Astrocyte (in vitro differentiated cells and primary cell): Measurements from ENCODE around the gene TSPAN4. TPM values are rescaled to one million over a fixed set of nuclear protein-coding genes. Genes with fewer than 3 reads are reported as not detected.

Experiments used
- DNase-seq: peaks from one replicate; pipeline ENCODE4 v3.0.0-alpha.2; 2010; ENCODE audit warnings: low read depth
- FAIRE-seq: peaks from 2 replicates; lab custom pipeline; 2011; peaks lifted over from hg19 to GRCh38; lab: Jason Lieb, UNC
- H2AFZ ChIP-seq: 2 replicates; pipeline ENCODE4 v1.6.0; 2012; ENCODE audit warnings: low read depth, low read length, inconsistent platforms
- H3K27ac ChIP-seq: 2 replicates; pipeline ENCODE4 v1.5.1; 2011; ENCODE audit warnings: low read depth, low read length, inconsistent platforms
- H3K27me3 ChIP-seq: 2 replicates; pipeline ENCODE4 v1.6.0; 2011; ENCODE audit warnings: low read length, inconsistent platforms; ENCODE audit not compliant: insufficient read depth
- H3K36me3 ChIP-seq: 2 replicates; pipeline ENCODE4 v1.5.1; 2011; ENCODE audit warnings: low read length, inconsistent platforms; ENCODE audit not compliant: insufficient read depth
- H3K4me1 ChIP-seq: 2 replicates; pipeline ENCODE4 v1.5.1; 2011; ENCODE audit warnings: low read length, inconsistent platforms; ENCODE audit not compliant: insufficient read depth
- H3K4me2 ChIP-seq: 2 replicates; pipeline ENCODE4 v1.6.0; 2012; ENCODE audit warnings: low read length, inconsistent platforms
- H3K4me3 ChIP-seq: 2 replicates; pipeline ENCODE4 v1.5.1; 2011; ENCODE audit warnings: low read depth, mild to moderate bottlenecking, low read length, inconsistent platforms; ENCODE audit not compliant: insufficient read depth
- H3K79me2 ChIP-seq: 2 replicates; pipeline ENCODE4 v1.6.0; 2012; ENCODE audit warnings: mild to moderate bottlenecking, low read length, inconsistent platforms; ENCODE audit not compliant: insufficient read depth
- H3K9ac ChIP-seq: 2 replicates; pipeline ENCODE4 v1.6.0; 2012; ENCODE audit warnings: mild to moderate bottlenecking, low read length, inconsistent platforms
- H3K9me3 ChIP-seq: 2 replicates; pipeline ENCODE4 v1.5.1; 2012; ENCODE audit warnings: low read depth, mild to moderate bottlenecking, low read length, inconsistent platforms; ENCODE audit not compliant: insufficient read depth
- H4K20me1 ChIP-seq: 2 replicates; pipeline ENCODE4 v1.6.0; 2012; ENCODE audit warnings: low read length, inconsistent platforms; ENCODE audit not compliant: insufficient read depth
- H3K27ac Mint-ChIP-seq: one replicate; pipeline ENCODE4 v1.8.0; 2021; ENCODE audit warnings: mild to moderate bottlenecking, mixed read lengths; ENCODE audit not compliant: unreplicated experiment
- H3K27me3 Mint-ChIP-seq: one replicate; pipeline ENCODE4 v1.8.0; 2021; ENCODE audit warnings: low read depth, mixed read lengths; ENCODE audit not compliant: unreplicated experiment
- H3K36me3 Mint-ChIP-seq: one replicate; pipeline ENCODE4 v1.8.0; 2021; ENCODE audit warnings: low read depth, mixed read lengths; ENCODE audit not compliant: unreplicated experiment
- H3K4me1 Mint-ChIP-seq: one replicate; pipeline ENCODE4 v1.8.0; 2021; ENCODE audit warnings: low read depth, mixed read lengths; ENCODE audit not compliant: unreplicated experiment
- H3K4me3 Mint-ChIP-seq: one replicate; pipeline ENCODE4 v1.8.0; 2021; ENCODE audit warnings: mild to moderate bottlenecking, moderate library complexity, mixed read lengths; ENCODE audit not compliant: unreplicated experiment
- H3K9me3 Mint-ChIP-seq: one replicate; pipeline ENCODE4 v1.8.0; 2021; ENCODE audit warnings: mild to moderate bottlenecking, mixed read lengths; ENCODE audit not compliant: unreplicated experiment
- CTCF ChIP-seq: IDR thresholded peaks from 2 replicates; pipeline ENCODE4 v1.5.1; 2011; ENCODE audit warnings: low read depth, mild to moderate bottlenecking, inconsistent platforms, low read length, moderate library complexity; ENCODE audit not compliant: insufficient read depth
- EZH2 ChIP-seq: IDR thresholded peaks from 2 replicates; pipeline ENCODE4 v1.6.1; 2012; ENCODE audit warnings: mild to moderate bottlenecking, low read length, inconsistent platforms; ENCODE audit not compliant: insufficient read depth
- total RNA-seq: library from RNA; stranded (reverse); gene quantifications from 2 replicates; pipeline ENCODE4 v1.2.1, GENCODE V29; 2021

The TSPAN4 gene
- total RNA-seq, 1 donor from 2014 or later = 69.5 TPM

DNA sequence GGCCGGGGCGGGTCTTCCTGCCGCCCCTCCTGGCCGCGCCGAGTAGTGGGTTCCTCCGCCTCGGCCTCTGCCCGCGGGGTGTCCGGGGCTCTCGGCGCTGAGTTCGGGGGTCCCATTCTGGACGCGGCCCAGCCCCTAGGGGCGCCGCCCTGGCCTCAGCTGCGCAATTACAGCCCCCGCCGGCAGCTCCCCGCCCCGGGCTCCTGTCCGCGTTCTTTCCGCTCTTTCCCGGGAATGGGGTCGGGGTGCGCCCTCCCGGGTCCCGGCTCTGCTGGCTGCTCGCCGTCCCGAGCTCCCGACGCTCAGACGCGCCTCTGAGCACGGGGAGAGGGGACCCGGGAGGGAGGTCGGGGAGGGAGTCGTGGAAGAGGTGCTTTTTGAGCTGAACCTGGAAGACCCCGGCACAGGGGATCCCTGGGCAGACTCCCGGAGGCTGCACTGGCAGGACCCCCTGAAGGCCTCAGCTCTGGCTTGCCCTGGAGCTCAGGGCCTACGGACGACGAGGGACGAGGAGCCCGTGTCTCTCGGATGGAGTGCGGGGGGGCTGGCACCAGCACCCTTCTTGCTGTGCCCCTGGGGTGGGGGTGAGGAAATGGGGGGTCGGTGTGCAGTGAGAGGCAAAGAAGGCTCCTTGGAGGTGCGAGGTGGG, 558 bp downstream of the TSPAN4 start:
- H3K27ac ChIP-seq = peak overlapping the region; percentile 68
- peak overlapping the region; percentile 94 for H3K9ac ChIP-seq
- H3K79me2 ChIP-seq = peaks cover 66% of the 10 kb centered on the region
- Mint-ChIP-seq H3K4me1 (peaks cover 20% of the 10 kb centered on the region), H3K27ac (peak overlapping the region; percentile 77), H3K9me3 (no peaks in the 10 kb centered on the region), H3K4me3 (peak overlapping the region; percentile 87), H3K27me3 (no peaks in the 10 kb centered on the region), H3K36me3 (peaks cover 6% of the 10 kb centered on the region)
- peaks cover 15% of the 10 kb centered on the region for H3K36me3 ChIP-seq
- no peak overlapping the region for H2AFZ ChIP-seq
- peaks cover 74% of the 10 kb centered on the region for H4K20me1 ChIP-seq
- TF ChIP-seq CTCF = no peak
- DNase-seq (no peak), FAIRE-seq (no peak)
- peaks cover 55% of the 10 kb centered on the region for H3K4me1 ChIP-seq
- peak overlapping the region; percentile 64 for H3K4me3 ChIP-seq
- H3K27me3 ChIP-seq = no peaks in the 10 kb centered on the region
- H3K4me2 ChIP-seq = peak overlapping the region; percentile 88
- H3K9me3 ChIP-seq = no peaks in the 10 kb centered on the region

GRCh38 chr11:843818-844692, 1.4 kb downstream of the TSPAN4 start:
- peaks cover 74% of the 10 kb centered on the region for H4K20me1 ChIP-seq
- peaks cover 15% of the 10 kb centered on the region for H3K4me1 Mint-ChIP-seq
- H3K9ac ChIP-seq = peak overlapping the region; percentile 94

More at GRCh38 chr11:843818-844692, 1.4 kb downstream of the TSPAN4 start:
- DNase-seq (peak; percentile 88), FAIRE-seq (peak; percentile 74)
- H3K4me3 Mint-ChIP-seq = peak overlapping the region; percentile 87
- Histone ChIP-seq H3K79me2 (peaks cover 59% of the 10 kb centered on the region), H3K36me3 (peaks cover 10% of the 10 kb centered on the region), H3K4me3 (peak overlapping the region; percentile 64), H3K27me3 (no peaks in the 10 kb centered on the region), H3K27ac (peak overlapping the region; percentile 68), H3K4me2 (peak overlapping the region; percentile 88), H3K4me1 (peaks cover 58% of the 10 kb centered on the region), H2AFZ (no peak overlapping the region), H3K9me3 (no peaks in the 10 kb centered on the region)
- H3K36me3 Mint-ChIP-seq = peaks cover 6% of the 10 kb centered on the region
- no peak for TF ChIP-seq CTCF
- no peak for TF ChIP-seq EZH2
- H3K27ac Mint-ChIP-seq = peak overlapping the region; percentile 77
- no peaks in the 10 kb centered on the region for H3K27me3 Mint-ChIP-seq
- H3K9me3 Mint-ChIP-seq = no peaks in the 10 kb centered on the region
